ENCODE results near the gene CDKN2D. TPM values are rescaled to one million over a fixed set of nuclear protein-coding genes. Genes with fewer than 3 reads are reported as not detected.

The CDKN2D gene
- total RNA-seq, 1 donor from 2014 or later = 10.1 TPM

GRCh38 chr19:10557603-10558197, 11.1 kb downstream of the CDKN2D start:
- intact Hi-C loops (cut with micrococcal nuclease) = no loop called here
- Mint-ChIP-seq H3K9me3 (no peaks in the 10 kb centered on the region), H3K27me3 (no peaks in the 10 kb centered on the region), H3K27ac (no peak overlapping the region), H3K36me3 (ENCODE audit: low read depth) (peaks cover 73% of the 10 kb centered on the region), H3K4me1 (peaks cover 31% of the 10 kb centered on the region), H3K4me3 (no peak overlapping the region)
- POLR2A ChIA-PET = no interaction called here
- no peak for ATAC-seq (ENCODE audit: low read depth)
- no peak for TF ChIP-seq CTCF (IDR thresholded peaks at IDR 0.05)
- no peak for DNase-seq
- CTCF ChIA-PET = no interaction called here

- peaks cover 38% of the 10 kb centered on the region for H3K4me1 Mint-ChIP-seq
- ChIA-PET POLR2A (interaction anchor here (3.1 kb wide), 1 partner anchor 11 kb away, joined by 46 read pairs; the partner anchor contains the start of gene KRI1), CTCF (no interaction called here)
- no peak for DNase-seq
- peaks cover 76% of the 10 kb centered on the region for H3K36me3 Mint-ChIP-seq (ENCODE audit: low read depth)
- intact Hi-C loops (cut with micrococcal nuclease) = no loop called here
- no peak for ATAC-seq (ENCODE audit: low read depth)
- H3K4me3 Mint-ChIP-seq = no peak overlapping the region
- H3K27ac Mint-ChIP-seq = peak overlapping the region; percentile 77
- H3K9me3 Mint-ChIP-seq = no peaks in the 10 kb centered on the region
- no peaks in the 10 kb centered on the region for H3K27me3 Mint-ChIP-seq
- TF ChIP-seq CTCF (IDR thresholded peaks at IDR 0.05) = no peak
These were observed 13.2 kb downstream of the CDKN2D start for GRCh38 chr19:10555610-10555973.

GRCh38 chr19:10554760-10555609, 13.8 kb downstream of the CDKN2D start:
- H3K27me3 Mint-ChIP-seq = no peaks in the 10 kb centered on the region

GRCh38 chr19:10553943-10554381, 14.8 kb downstream of the CDKN2D start:
- Mint-ChIP-seq H3K4me3 (peak overlapping the region; percentile 53), H3K27ac (peak overlapping the region; percentile 92), H3K4me1 (peaks cover 38% of the 10 kb centered on the region), H3K9me3 (no peaks in the 10 kb centered on the region), H3K36me3 (ENCODE audit: low read depth) (peaks cover 74% of the 10 kb centered on the region), H3K27me3 (no peaks in the 10 kb centered on the region)
- POLR2A ChIA-PET = interaction anchor here (0.5 to 3.1 kb wide), 12 partner anchors 11 to 1481 kb away, joined by 3 to 46 read pairs (median 4); partner anchors contain the start of genes ATG4D, KEAP1, KRI1 and ZNF433
- intact Hi-C loops (cut with micrococcal nuclease) = loop anchor here (1.0 kb wide), 1 partner anchor 12 kb away; the partner anchor contains the start of gene KRI1
- no peak for TF ChIP-seq CTCF (IDR thresholded peaks at IDR 0.05)
- CTCF ChIA-PET = interaction anchor here (0.6 to 1.6 kb wide), 6 partner anchors 9 to 91 kb away, joined by 3 to 4 read pairs (median 3); no protein-coding TSS in a partner anchor
- peak; percentile 44 for DNase-seq
- peak; percentile 76 for ATAC-seq (ENCODE audit: low read depth)

More at GRCh38 chr19:10554760-10555609, 13.8 kb downstream of the CDKN2D start:
- no peak for TF ChIP-seq CTCF (IDR thresholded peaks at IDR 0.05)
- H3K9me3 Mint-ChIP-seq = no peaks in the 10 kb centered on the region
- ChIA-PET POLR2A (interaction anchor here (0.7 to 3.1 kb wide), 5 partner anchors 12 to 130 kb away, joined by 3 to 46 read pairs (median 4); partner anchors contain the start of genes ATG4D and KRI1), CTCF (interaction anchor here (1.2 kb wide), 1 partner anchor 89 kb away, joined by 3 read pairs; no protein-coding TSS in a partner anchor)
- no peak for ATAC-seq (ENCODE audit: low read depth)
- H3K36me3 Mint-ChIP-seq (ENCODE audit: low read depth) = peaks cover 77% of the 10 kb centered on the region
- H3K27ac Mint-ChIP-seq = peak overlapping the region; percentile 92
- H3K4me3 Mint-ChIP-seq = no peak overlapping the region
- no peak for DNase-seq
- intact Hi-C loops (cut with micrococcal nuclease) = loop anchor here (1.0 kb wide), 1 partner anchor 11 kb away; the partner anchor contains the start of gene KRI1
- H3K4me1 Mint-ChIP-seq = peaks cover 38% of the 10 kb centered on the region
